GM18870 (cell line): ENCODE results near the gene FAM124A.
"Not testable (repeated sequence)": the region's sequence is repeated elsewhere in the genome, so short reads cannot be mapped to it uniquely, and the experiment has no call there.

Experiments
- ATAC-seq: cut with Tn5 transposase; IDR thresholded peaks from one replicate; pipeline ENCODE4 v1.9.1; 2021; ENCODE audit warnings: moderate library complexity; ENCODE audit not compliant: unreplicated experiment

The FAM124A gene

DNA sequence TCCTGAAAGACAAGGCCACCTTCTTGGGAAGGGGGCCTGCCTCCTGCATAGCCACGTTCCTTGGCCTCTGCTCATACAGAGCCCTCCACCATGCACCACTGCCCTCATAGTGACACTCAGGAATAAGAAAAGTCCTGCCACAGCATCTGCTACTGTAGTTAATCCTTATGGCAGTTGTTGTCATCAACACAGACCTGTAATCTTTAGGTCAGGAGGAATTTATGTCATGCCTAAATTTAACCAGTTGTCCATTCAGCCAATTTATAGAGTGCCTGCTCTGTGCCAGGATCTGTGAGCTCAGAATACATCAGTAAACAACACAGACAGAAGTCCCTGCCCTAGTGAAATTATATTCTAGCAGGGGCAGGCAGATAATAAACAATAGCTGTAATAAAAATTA is 44.4 kb downstream of the FAM124A start:
- ATAC-seq, result no peak

DNA sequence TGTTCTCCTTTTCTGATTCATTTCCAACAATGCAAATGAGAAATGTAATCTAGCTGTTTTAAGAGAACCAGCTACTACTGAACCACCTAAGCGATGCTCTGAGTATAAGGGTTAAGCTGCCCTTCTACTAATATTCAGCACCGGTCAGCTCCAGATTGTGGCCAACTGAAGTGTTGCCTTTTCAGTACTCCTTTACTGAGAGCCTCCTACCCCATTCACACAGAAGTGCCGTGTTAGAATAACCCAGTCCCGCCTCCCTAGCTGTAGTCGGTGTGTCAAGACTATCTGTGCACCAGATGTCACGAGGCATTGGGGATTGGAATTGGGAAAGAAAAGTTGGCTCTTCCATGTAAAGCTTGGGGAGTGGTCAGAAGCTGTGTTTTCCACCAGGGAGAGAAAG is 45.4 kb downstream of the FAM124A start:
- no peak for ATAC-seq

DNA sequence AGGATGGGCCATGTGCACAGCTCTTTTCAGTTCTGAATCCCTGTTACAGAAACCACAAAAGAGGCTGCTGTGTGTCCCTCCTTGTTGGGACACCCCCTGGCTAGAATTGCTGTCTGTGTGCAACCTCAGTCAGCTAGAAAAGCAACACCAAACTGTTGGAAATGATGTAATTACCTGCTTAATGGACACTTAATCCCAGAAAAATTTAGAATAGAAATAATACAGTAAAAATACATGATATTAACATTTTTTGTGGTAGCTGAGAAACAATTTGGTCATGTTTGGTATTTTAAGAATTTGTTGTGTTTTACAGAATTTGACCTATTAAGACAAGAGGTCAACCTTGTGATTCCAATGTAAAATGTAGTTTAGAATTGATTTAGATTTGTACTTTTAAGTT is 46.8 kb downstream of the FAM124A start:
- no peak for ATAC-seq

DNA sequence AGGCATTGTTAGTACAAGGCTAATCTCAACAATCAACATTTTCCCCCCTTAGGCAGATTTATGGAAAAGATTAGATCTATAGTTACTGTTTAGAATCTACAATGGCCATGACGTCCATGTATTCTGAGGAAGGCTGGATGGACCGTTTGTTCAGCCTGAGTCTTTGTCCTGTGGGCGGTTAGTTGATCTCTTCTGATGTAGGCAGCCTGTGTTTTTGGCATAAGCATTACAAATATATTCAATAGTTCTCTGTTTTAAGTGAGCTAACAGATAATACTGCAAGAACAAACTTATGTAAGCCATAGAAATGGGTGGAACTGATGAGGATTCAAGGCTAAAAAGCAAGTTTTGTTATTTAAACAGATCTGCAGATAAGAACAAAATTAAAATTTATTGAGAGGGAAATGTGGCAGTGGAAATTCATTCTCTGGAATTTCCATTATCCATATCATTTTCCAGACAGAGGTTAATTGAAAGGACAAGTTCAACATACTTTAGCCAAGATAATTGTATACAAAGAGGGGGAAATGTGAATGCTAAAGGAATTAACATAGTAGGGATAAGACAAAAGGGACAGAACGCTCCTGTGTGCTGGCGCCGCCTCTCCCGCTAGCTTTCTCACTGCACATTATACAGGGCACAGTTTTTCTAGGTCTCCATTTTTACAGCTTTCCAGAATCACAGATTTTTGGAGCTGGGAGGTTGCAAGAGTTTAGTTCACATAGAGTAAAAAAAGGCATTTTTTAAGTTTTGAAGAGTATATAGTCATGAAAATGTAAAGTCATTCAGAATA is 48.6 kb downstream of the FAM124A start:
- no peak for ATAC-seq

DNA sequence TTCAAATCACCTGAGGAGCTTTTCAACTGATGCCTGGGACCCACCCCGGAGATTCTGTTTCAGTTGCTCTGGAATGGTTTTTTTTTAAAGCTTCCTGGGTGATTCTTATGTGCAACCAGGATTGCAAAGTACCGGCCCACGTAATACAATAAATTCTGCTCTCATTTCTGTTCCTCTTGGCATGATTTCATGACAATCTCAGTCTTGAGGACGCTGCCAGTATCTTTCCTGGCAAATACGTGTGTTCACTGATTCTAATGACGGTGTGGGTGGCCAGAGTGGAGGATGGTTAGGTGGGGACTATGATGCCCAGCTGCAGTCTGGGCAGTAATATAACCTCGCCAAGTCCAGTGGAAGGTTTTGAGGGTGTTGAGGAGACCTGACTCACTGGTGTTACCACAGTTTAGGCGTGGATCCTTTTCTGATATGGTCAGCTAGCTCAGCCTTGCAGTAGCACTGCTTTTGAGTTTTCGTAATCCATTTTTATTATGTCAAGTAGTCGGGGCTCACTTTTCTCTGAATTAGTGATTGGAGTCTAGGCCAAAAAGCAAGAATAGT is 49.4 kb downstream of the FAM124A start:
- ATAC-seq, result no peak

DNA sequence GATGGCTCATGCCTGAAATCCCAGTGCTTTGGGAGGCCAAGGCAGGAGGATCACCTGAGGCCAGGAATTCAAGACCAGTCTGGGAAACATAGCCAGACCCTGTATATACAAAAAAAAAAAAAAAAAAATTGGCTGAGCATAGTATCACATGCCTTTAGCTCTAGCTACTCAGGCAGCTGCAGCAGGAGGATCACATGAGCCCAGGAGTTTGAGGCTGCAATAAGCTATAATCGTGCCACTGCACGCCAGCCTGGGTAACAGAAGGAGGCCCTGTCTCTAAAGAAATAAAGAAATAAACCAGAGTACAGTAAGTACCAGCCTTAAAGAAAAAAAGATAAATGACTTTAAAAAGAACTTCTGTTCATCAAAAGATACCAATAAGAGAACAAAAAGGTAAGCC is 52.9 kb downstream of the FAM124A start:
- ATAC-seq, result no peak

DNA sequence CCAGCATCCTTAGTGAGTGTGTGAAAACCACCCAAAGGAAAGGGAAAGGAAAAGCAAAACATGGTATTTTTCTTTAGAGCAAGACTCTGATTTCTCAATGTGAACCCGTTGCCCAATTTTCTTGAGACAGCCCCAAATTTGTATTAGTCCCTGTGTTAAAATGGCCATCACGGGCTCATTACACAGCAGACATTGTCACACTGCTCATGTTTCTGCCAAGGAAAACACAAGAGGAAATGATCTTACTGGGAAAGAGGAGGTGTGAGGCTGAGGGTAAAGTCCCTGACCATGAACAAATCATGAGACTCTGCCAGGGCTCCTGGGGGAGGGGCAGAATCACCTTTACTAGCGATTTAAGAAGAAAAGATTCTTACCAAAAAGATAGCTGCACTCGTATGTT is 54.4 kb downstream of the FAM124A start:
- ATAC-seq, result no peak

DNA sequence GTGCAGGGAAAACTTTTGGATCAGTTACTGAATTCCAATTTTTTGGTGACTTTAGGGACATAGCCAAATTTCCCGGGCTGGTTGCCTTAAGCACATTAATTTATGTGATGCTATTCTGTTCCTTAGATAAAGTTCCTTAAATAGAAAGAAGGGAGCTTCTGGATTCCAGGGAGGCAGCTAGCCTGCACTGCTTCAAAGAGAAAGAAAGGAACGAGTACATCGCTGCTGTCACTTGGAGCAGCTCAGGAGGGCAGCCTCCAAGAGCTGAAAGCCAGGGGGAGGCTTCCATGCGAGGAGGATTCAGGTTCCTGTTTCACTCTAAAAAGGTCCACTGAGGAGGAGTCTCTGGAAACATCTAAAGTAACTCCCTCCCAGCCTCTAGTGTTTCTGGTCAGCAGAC is 55.7 kb downstream of the FAM124A start:
- no peak for ATAC-seq

DNA sequence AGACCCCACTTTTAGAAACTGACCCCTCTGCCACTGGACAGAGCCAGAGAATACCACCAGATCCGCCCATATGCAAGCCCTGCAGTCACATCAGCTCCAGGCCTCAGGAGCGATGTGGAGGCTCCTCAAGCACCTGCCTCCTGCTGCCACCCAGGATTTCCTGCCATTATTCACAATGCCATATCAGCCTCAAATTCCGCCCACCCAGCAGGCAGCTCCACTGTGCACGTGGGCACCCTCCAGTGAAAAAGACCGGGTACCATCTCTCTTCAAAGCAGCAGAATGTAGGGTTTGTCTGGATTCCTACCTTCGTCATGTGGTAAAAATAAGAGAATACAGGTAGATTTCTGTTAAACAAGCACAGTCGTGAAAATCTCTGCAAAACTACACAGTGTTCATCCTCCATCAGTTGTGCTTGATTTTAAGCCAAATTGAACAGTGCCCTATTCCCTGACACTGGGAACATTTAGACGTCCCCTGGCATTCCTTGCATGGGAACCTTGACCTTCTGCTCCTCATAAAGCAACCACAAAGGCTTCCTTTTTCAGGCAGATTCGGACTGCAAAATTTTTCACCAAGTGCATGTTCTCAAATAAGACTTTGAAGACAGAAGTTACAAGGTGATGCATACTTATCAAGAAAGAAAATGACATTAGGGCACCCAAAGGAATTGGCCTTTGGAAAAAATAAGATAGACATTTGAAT is 56.4 kb downstream of the FAM124A start:
- ATAC-seq, result no peak

DNA sequence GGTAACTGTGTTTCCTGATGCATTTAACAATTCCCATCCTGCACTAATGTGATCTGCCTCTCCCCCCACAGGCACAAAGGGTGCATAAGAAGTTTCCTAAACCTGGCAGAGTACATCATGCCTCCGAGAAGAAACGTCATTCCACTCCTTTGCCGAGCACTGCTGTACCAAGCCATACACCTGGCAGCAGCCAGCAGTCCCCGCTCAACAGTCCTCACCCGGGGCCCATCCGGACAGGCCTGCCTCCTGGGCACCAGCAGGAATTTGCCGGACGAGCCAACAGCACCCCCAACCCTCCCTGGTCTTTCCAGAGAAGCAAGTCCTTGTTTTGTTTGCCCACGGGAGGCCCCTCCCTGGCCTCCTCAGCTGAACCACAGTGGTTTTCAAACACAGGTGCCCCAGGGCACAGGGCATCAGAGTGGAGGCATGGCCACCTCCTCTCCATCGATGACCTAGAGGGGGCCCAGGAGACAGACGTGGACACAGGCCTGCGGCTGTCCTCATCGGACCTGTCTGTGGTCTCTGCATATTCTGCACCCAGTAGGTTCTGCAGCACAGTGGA is 58.3 kb downstream of the FAM124A start:
- ATAC-seq, result no peak

DNA sequence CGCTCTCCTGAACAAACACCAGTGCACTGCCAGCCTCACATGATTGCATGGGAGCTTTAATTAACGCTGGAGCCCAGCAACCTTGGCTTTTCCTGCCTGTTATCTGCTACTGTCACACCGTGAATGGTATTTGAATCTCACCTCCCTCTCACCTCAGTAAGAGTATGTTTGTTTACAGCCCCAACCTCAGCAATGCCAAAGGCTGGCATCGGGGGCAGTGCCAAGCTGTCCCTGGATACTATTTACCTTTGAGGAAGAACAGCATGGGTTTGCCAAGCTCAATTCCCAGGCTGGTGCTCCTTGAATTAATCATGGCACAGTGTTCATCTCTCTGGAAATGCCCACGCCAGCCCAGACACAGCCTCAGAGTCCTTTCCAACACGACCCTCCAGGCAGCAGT is 60.1 kb downstream of the FAM124A start:
- ATAC-seq, result no peak

DNA sequence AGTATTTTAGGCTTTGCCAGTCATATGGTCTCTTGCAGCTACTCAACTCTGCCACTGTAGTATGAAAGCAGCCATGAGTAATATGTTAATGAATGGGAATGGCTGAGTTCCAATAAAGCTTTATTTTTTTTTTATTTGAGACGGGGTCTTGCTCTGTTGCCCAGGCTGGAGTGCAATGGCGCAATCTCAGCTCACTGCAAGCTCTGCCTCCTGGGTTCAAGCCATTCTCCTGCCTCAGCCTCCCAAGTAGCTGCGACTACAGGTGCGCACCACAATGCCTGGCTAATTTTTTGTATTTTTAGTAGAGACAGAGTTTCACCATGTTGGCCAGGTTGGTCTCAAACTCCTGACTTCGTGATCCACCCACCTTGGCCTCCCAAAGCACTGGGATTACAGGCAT is 60.7 kb downstream of the FAM124A start:
- not testable (repeated sequence) for ATAC-seq

DNA sequence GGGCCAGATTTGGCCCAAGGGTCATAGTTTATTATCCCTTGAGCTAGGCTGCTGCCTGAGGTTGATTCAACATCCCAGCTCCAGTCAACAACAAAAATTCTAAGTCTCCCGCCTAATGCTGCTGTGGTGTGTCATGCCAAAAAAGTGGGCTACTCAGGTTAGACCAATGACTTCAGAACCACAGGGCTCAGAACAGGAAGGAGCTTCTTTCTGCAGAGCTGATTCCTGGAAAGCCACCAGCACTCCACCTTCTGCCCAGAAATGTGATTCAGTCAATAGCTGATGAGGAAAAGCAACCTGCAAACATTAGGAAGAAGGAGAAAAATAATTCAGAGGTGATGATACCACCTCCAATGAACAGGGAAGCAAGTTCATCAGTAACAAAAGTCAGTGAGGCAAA is 61.2 kb downstream of the FAM124A start:
- no peak for ATAC-seq

DNA sequence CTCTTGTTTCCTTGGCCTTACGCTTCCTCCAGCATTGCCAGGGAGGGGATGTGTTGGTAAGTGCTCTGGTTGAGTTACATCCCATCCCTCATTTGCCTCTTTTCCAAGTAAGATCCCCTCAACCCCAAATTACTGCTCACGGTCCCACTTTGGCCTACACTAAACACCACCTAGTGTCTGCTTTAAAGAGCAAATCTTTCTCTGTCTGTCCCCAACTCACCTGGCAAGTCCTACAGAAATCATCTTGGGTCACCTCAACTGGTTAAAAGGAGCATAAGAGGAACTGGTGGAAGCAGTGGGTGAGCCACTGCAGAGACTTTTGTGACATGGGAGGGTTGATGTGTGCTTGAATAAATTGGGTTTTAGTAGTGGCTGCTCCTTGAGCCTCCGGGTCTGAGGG is 62.1 kb downstream of the FAM124A start:
- ATAC-seq, result no peak

DNA sequence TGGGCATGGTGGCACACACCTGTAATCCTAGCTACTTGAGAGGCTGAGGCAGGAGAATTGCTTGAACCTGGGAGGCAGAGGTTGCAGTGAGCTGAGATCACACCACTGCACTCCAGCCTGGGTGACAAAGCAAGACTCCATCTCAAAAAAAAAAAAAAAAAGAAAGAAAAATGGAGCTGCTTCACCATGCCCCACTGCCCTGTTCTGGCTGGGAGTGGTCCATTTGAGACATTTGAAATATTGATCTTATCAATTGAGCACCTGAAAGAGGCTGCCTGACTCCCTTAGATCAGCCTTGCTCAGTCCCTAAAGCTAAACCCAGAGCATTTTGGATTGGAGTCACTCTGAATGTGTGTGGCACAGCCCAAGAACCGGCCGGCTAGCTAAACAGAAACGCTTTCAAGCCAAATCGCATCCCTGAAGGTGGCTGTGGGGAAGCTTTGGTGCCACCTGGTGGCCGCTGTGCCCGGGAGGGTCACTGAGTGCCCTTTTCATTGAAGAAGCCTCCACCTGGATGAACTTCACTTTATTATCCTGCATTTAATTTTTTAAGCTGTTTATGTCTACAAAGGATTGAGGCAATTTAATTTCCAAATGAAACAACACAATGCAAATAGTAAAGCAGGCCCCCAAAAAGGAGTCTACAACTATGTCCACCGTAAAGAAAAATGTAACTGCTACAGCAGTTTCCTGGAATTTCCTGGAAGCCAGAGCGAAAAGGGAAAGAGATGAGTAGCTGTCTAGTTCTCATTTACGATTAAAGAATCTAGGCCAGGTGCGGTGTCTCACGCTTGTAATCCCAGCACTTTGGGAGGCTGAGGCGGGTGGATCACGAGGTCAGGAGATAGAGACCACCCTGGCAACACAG is 64.2 kb downstream of the FAM124A start:
- ATAC-seq, result no peak

DNA sequence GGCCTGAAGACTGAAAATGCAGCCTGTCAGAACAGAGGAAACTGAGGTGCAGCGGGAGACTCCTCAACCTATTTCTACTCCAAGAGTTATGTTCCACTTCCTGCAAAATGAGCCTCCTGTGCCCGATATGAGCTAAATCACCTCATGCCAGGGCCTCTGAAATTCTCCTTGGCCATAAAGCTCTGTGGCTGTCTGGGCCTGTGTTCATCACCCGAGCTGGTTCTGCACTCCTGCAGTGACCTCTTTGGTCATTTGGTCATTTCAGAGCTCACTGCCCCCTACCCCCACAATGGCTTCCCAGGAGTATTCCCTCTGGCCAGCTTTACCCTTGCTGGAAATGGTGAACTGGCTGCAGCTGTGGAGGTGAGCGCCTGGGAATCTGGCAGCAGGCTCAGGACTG is 65.6 kb downstream of the FAM124A start:
- ATAC-seq, result no peak

DNA sequence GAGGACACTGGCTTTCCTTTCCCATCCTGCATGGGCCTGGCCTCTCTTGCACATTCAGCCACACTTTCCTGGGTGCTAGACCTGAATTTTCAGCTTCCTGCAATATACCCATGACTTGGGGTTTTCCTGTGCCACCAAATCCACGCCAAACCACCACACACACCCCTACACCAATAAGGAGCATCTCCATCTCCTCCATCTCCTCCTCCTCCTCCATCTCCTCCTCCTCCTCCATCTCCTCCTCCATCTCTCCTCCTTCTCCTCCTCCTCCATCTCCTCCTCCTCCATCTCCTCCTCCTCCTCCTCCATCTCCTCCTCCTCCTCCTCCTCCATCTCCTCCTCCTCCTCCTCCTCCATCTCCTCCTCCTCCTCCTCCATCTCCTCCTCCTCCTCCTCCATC is 66.1 kb downstream of the FAM124A start:
- not testable (repeated sequence) for ATAC-seq

DNA sequence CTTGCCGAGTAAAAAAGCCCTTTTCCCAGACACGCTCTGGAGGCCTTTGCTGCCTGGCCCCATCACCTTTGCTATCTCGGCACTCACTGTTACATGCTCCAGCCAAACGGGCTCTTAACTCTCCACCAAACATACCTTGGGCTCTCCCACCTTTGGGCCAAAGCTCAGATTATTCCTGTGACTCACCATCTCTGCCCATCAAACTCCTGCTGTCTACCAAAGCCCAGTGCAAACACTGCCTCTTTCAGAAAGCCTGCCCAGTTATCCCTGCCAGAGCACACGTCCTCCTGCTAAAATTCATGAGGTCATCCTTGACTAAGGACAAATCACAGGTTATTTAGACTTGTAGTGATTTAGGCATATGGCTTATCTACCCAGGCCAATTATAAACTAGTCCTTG is 69.1 kb downstream of the FAM124A start:
- ATAC-seq, result no peak

DNA sequence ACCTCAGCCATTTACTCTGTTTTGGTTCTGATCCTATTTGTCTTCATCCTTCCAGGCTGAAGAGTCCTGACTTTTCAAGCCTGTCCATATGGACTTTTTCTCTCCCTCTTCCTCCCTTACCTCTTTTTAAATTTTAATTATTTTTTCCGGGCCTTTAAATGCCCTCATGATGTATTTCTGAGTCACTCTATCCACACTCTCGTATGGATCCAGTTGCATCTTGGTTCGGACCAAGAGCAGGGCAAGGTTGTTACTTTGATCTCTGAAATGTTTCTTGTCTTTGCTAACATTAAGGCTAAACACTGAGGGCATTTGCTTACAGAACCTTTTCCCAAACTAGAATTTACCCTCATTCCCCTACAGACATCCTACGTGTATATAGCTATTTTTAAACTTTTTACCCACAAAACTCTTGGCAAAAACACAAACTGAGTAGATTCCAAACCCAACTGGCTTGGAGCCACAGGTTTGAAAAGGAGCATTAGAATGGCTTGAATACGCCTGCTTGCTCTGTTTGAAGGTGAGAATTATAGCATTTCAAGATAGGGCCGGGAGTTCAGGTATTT is 69.9 kb downstream of the FAM124A start:
- no peak for ATAC-seq

DNA sequence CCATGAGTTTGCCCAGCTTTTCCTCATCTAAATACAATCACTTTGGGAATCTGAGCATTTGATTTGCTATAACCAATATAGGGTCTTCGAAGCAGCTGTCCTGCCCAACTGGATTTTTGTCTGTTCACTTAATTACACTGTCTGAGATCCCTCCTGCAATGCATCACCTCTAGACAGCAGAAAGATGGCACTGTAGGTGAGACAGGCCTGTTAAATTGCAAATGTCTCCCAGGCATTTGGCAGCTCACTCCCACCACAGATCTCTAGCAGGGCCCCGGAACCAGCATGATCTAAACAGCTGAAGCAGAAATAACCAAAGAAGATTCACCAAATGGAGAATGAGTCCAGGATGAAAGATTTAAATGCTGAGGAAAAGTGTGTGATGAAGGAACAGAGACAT is 75.4 kb downstream of the FAM124A start:
- ATAC-seq, result no peak

DNA sequence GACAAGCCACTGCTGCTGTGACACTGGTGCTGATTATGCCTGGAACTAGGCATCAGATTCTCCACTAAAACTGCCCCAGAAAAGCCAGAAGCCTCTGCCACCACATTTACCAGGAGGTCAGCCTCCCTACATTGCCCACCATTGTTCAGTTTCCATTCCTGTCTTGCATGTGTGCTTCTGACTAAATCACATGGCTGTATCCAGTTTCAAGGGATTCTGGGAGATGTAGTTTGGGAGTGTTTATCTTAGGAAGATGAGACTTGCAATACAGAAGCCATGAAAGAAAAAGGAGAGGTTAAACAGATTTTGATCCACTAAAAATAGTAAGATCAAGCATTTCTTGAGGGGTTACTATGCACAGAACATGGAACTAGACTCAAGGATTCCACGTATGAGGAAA is 76.6 kb downstream of the FAM124A start:
- no peak for ATAC-seq
